Body of pancreas (tissue), 4 donors: Measurements from ENCODE around the gene CARD19. TPM values are rescaled to one million over a fixed set of nuclear protein-coding genes. Genes with fewer than 3 reads are reported as not detected.

Source experiments
- ATAC-seq: fragments of 150-250 bp; one replicate; pipeline ENCODE4 v1.9.1; 2016
- DNase-seq, 4 donors: peaks; one replicate each; pipeline ENCODE4 v3.0.0-alpha.2; 2019
- H3K27ac ChIP-seq, 4 donors: fragments of 200-600 bp; sonication (generic); 1 replicate in 3 of 4; 2 replicates in 1 of 4; pipeline versions ENCODE4 v1.5.1 to v1.6.1; 2016 to 2019; ENCODE audit warnings: mild to moderate bottlenecking in 1 of 4, mixed read lengths in 1 of 4, moderate library complexity in 1 of 4
- H3K27me3 ChIP-seq, 2 donors: fragments of 200-600 bp; sonication (generic); one replicate each; pipeline ENCODE4 v1.6.0; 2016; ENCODE audit warnings: mild to moderate bottlenecking in 1 of 2
- H3K36me3 ChIP-seq, 2 donors: fragments of 200-600 bp; sonication (generic); replicated peaks in 1 of 2; 2 replicates each; pipeline ENCODE4 v1.5.1; 2016; ENCODE audit warnings: low read depth in 2 of 2; ENCODE audit not compliant: insufficient read depth in 1 of 2
- H3K4me1 ChIP-seq: fragments of 200-600 bp; sonication (generic); one replicate; pipeline ENCODE4 v1.6.0; 2016
- H3K4me3 ChIP-seq, 2 donors: fragments of 200-600 bp; sonication (generic); 1 replicate in 1 of 2; 2 replicates in 1 of 2; pipeline ENCODE4 v1.5.1; 2016 to 2019
- H3K9me3 ChIP-seq, 3 donors: fragments of 200-600 bp; sonication (generic); 1 replicate in 2 of 3; 2 replicates in 1 of 3; pipeline ENCODE4 v1.5.1; 2016
- POLR2A ChIP-seq, 3 donors: fragments of 450-650 bp; IDR thresholded peaks; one replicate each; pipeline ENCODE4 v1.6.1; 2016; ENCODE audit warnings: antibody characterized with exemption in 3 of 3, mild to moderate bottlenecking in 2 of 3
- WGBS, 2 donors: methylation state at CpG; one replicate each; pipeline ENCODE4 v1.1.5; 2017; 5-methylcytosine and 5-hydroxymethylcytosine counted together
- intact Hi-C: fragments of 100-400 bp; cut with DNase I; formaldehyde crosslinking; loops from one replicate; pipeline ENCODE4 v1.15.1; 2023
- total RNA-seq, 2 donors: library from RNA; depleted of rRNA; stranded (reverse); fragments of >200 nt; gene quantifications; one replicate each; pipeline ENCODE4 v1.1.0, GENCODE V29; 2016
- TF ChIP-seq, protein P1 (sequence below), 7 experiments: fragments of 450-650 bp in 4 of 7; fragments of 200-600 bp in 3 of 7; sonication (generic) in 3 of 7; IDR thresholded peaks; one replicate each; pipeline ENCODE4 v1.5.1; 2016 to 2019; ENCODE audit warnings: antibody characterized with exemption in 7 of 7

Gene CARD19
- total RNA-seq, 2 donors from 2014 or later, result 4.3 to 20.8 TPM

DNA sequence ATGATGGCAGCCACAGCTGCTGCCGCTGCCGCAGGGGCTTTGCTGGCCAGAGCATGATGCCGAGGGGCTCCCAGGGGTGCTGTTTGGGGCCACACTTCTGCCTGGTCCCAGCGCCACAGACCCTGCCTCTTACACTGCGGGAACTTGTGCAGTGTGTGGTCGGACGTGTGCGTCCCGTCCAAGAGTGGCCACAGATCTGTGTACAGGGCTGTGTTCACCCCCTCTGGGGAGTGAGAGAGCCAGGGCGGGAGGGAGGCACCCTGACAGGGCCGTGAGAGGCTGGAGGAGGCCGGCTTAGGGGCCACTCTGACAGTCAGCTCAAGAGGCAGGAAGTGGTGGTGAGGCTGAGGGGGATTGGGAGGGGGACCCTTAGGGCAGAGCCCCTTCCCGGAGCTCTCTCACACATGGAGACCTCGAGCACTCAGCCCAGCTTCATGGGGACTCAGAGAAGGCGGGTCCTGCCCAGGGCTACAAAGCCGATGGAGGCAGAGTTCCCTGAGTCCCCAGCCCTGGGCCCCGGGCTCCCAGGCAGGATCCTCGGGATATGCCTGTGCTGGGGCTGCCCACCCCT lies 13.1 kb upstream of the CARD19 start:
- DNase-seq (peak in 1 of 4 donors; percentile 8), ATAC-seq (no peak)

DNA sequence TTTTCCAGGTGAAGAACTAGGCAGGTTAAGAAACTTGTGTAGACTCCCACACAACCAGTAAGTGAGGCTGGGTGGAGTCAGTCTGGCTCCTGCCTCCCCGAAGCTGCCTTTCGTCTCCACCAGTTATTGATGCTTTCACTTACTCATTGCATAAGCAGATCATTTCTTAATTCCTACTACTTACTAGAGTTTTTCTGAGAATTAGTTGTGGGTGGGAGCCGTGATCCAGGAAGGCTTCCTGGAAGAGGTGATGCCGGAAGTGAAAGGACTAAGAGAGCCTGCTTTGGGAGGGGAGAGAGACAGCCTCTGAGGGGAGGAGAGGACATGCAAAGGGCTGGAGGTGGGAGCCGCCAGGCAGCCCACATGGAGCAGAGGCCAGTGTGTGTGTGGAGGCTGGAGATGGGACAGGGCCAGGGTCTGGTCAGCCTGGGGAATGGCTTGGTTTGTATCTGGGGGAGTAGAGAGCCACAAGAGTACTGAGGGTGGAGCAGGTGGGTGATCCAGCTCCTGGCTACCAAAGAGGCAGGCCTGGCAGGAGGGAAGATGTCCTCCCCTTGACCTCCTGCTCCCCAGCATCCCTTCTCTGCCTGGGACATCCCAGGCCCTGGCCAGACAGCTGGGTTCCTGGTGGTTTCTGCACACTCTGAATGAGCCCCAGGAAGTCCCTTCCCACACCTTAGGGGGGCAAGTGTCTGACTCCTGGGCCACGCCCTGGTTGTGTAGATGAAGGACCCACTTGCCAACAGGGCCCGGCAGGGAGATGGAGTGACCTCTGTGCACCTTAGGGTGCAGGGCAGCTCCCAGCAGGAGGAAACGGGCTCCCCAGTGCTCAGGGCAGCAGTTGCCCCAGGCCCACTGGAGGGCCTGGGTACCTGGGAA lies 12.2 kb upstream of the CARD19 start:
- intact Hi-C loops, result no loop called here
- no peak overlapping the region for H3K4me3 ChIP-seq
- no peaks in the 10 kb centered on the region for H3K27me3 ChIP-seq
- H3K27ac ChIP-seq, result no peak overlapping the region
- 70 to 79% methylated on average over 5 to 8 of the region's 8 CpGs for WGBS, 2 donors
- no peaks in the 10 kb centered on the region for H3K36me3 ChIP-seq
- no peaks in the 10 kb centered on the region for H3K9me3 ChIP-seq
- peak in 1 of 4 donors; percentile 2 for DNase-seq
- no peak for ATAC-seq
- TF ChIP-seq, protein P1, sequence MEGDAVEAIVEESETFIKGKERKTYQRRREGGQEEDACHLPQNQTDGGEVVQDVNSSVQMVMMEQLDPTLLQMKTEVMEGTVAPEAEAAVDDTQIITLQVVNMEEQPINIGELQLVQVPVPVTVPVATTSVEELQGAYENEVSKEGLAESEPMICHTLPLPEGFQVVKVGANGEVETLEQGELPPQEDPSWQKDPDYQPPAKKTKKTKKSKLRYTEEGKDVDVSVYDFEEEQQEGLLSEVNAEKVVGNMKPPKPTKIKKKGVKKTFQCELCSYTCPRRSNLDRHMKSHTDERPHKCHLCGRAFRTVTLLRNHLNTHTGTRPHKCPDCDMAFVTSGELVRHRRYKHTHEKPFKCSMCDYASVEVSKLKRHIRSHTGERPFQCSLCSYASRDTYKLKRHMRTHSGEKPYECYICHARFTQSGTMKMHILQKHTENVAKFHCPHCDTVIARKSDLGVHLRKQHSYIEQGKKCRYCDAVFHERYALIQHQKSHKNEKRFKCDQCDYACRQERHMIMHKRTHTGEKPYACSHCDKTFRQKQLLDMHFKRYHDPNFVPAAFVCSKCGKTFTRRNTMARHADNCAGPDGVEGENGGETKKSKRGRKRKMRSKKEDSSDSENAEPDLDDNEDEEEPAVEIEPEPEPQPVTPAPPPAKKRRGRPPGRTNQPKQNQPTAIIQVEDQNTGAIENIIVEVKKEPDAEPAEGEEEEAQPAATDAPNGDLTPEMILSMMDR (IDR thresholded peaks at IDR 0.05), result no peak
- no peak for TF ChIP-seq POLR2A (IDR thresholded peaks at IDR 0.05)
- H3K4me1 ChIP-seq, result no peaks in the 10 kb centered on the region

More for the DNA sequence above, 13.1 kb upstream of the CARD19 start:
- Histone ChIP-seq H3K4me1 (no peaks in the 10 kb centered on the region), H3K9me3 (no peaks in the 10 kb centered on the region), H3K27ac (no peak overlapping the region), H3K4me3 (no peak overlapping the region), H3K27me3 (no peaks in the 10 kb centered on the region), H3K36me3 (no peaks in the 10 kb centered on the region)
- 70 to 83% methylated on average over 10 to 16 of the region's 18 CpGs for WGBS, 2 donors
- TF ChIP-seq, protein P1 (IDR thresholded peaks at IDR 0.05), result no peak
- no peak for TF ChIP-seq POLR2A (IDR thresholded peaks at IDR 0.05)
- intact Hi-C loops, result no loop called here

DNA sequence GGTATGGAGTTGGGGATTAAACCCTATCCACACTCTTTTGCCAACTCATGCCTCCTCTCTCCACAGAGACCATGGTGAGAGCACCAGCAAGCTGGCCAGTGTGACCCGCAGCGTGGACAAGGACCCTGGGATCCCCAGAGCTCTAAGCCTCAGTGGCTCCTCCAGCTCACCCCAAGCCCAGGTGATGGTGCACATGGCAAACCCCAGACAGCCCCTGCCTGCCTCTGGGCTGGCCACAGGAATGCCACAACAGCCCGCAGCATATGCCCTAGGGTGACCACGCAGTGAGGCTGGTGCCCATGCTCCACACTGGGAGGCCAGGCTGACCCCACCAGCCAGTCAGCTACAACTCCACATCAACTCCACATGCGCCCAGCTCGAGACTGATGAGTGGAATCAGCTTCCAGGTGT lies 11.5 kb upstream of the CARD19 start:
- Histone ChIP-seq H3K27ac (no peak overlapping the region), H3K4me3 (no peak overlapping the region), H3K36me3 (no peaks in the 10 kb centered on the region), H3K4me1 (no peaks in the 10 kb centered on the region), H3K9me3 (no peaks in the 10 kb centered on the region), H3K27me3 (no peaks in the 10 kb centered on the region)
- 91% methylated on average over 6 of the region's 6 CpGs for WGBS, 2 donors
- DNase-seq (peak in 1 of 4 donors; percentile 2), ATAC-seq (no peak)
- TF ChIP-seq POLR2A (IDR thresholded peaks at IDR 0.05), result no peak
- TF ChIP-seq, protein P1 (IDR thresholded peaks at IDR 0.05), result no peak
- intact Hi-C loops, result no loop called here

DNA sequence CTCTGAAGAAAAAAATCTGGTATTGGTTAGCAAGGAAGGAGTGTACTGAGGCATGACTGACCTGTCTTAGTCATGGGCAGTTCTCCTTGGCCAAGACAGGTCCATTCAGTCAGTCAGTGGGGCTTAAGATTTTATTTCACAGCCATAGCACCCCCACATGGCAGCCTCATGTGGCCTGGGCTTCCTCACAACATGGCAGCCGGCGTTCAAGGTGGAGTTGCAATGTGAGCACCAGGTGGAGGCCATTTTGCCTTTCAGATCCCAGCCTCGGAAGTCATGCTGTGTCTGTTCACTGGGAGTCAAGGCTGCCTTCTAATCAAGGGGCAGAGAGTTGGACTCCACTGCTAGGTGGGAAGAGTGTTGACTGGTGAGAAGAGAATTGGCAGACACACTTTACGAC lies 10.3 kb upstream of the CARD19 start:
- intact Hi-C loops, result no loop called here
- no peak for ATAC-seq
- Histone ChIP-seq H3K4me1 (no peaks in the 10 kb centered on the region), H3K4me3 (no peak overlapping the region), H3K27me3 (no peaks in the 10 kb centered on the region), H3K27ac (no peak overlapping the region), H3K36me3 (no peaks in the 10 kb centered on the region), H3K9me3 (no peaks in the 10 kb centered on the region)
- WGBS, 2 donors, result 89 to 91% methylated on average over 4 of the region's 4 CpGs
- TF ChIP-seq, protein P1 (IDR thresholded peaks at IDR 0.05), result no peak
- no peak for TF ChIP-seq POLR2A (IDR thresholded peaks at IDR 0.05)
- peak in 1 of 4 donors; percentile 2 for DNase-seq
